ENCODE measurements around the gene BNC2.

Gene BNC2

GRCh38 chr9:16427873-16428427, 442.5 kb downstream of the BNC2 start:
- no peak for DNase-seq (ENCODE audit: low read depth)
- no peak overlapping the region for H3K4me3 ChIP-seq (ENCODE audit: low read depth, low read length)
- TF ChIP-seq CTCF (conservative IDR thresholded peaks at IDR 0.05; ENCODE audit: low read depth, low read length), result no peak

- no peak overlapping the region for H3K4me3 ChIP-seq (ENCODE audit: low read depth, low read length)
- no peak for DNase-seq (ENCODE audit: low read depth)
- no peak for TF ChIP-seq CTCF (conservative IDR thresholded peaks at IDR 0.05; ENCODE audit: low read depth, low read length)
Observed at GRCh38 chr9:16426716-16427115, 443.8 kb downstream of the BNC2 start.

- TF ChIP-seq CTCF (conservative IDR thresholded peaks at IDR 0.05; ENCODE audit: low read depth, low read length), result no peak
- no peak overlapping the region for H3K4me3 ChIP-seq (ENCODE audit: low read depth, low read length)
- peak; percentile 81 for DNase-seq (ENCODE audit: low read depth)
Observed at GRCh38 chr9:16425562-16426231, 444.8 kb downstream of the BNC2 start.

- TF ChIP-seq CTCF (conservative IDR thresholded peaks at IDR 0.05; ENCODE audit: low read depth, low read length), result no peak
- DNase-seq (ENCODE audit: low read depth), result no peak
- H3K4me3 ChIP-seq (ENCODE audit: low read depth, low read length), result no peak overlapping the region
Observed at GRCh38 chr9:16422114-16422513, 448.4 kb downstream of the BNC2 start.

GRCh38 chr9:16421532-16421931, 448.9 kb downstream of the BNC2 start:
- no peak overlapping the region for H3K4me3 ChIP-seq (ENCODE audit: low read depth, low read length)
- DNase-seq (ENCODE audit: low read depth), result peak; percentile 86
- no peak for TF ChIP-seq CTCF (conservative IDR thresholded peaks at IDR 0.05; ENCODE audit: low read depth, low read length)

GRCh38 chr9:16419124-16419523, 451.3 kb downstream of the BNC2 start:
- TF ChIP-seq CTCF (conservative IDR thresholded peaks at IDR 0.05; ENCODE audit: low read depth, low read length), result no peak
- H3K4me3 ChIP-seq (ENCODE audit: low read depth, low read length), result no peak overlapping the region
- DNase-seq (ENCODE audit: low read depth), result no peak

GRCh38 chr9:16418721-16419120, 451.7 kb downstream of the BNC2 start:
- TF ChIP-seq CTCF (conservative IDR thresholded peaks at IDR 0.05; ENCODE audit: low read depth, low read length), result no peak
- H3K4me3 ChIP-seq (ENCODE audit: low read depth, low read length), result no peak overlapping the region
- DNase-seq (ENCODE audit: low read depth), result no peak

All from choroid plexus epithelial cell (primary cell).